ENCODE results near the gene TTLL7. TPM values are rescaled to one million over a fixed set of nuclear protein-coding genes. Genes with fewer than 3 reads are reported as not detected.

TTLL7 gene
- total RNA-seq, 1 donor from 2014 or later = 37.9 TPM

DNA sequence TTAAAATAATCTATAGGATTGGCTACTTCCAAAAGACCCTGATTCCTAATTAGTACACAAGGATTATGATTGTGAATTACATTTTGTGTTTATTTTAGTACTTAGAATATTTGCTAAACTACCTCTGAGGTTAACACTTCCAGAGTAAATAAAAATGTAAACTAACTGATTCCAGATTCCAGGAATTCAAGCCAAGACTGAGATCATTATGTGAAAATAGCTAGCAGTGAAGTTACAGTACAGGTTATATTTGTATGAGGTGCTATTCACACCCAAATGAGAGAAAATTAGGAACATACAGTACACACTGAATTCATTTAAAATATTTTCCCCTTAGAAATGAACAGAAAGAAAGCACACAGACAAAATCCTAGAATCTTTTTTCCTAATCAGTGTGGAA lies 28.8 kb downstream of the TTLL7 start:
- no peaks in the 10 kb centered on the region for H4K20me1 ChIP-seq (ENCODE audit: low read depth)
- Mint-ChIP-seq H3K4me1 (peaks cover 5% of the 10 kb centered on the region), H3K9me3 (no peaks in the 10 kb centered on the region), H3K36me3 (no peaks in the 10 kb centered on the region), H3K27me3 (ENCODE audit: insufficient read depth, low read depth) (no peaks in the 10 kb centered on the region), H3K4me3 (no peak overlapping the region), H3K27ac (no peak overlapping the region)
- H3K36me3 ChIP-seq = no peaks in the 10 kb centered on the region
- H3K9me3 ChIP-seq (ENCODE audit: low read depth) = no peaks in the 10 kb centered on the region
- no peak overlapping the region for H3K4me3 ChIP-seq
- no peaks in the 10 kb centered on the region for H3F3A ChIP-seq (ENCODE audit: low read depth)
- no peak overlapping the region for H2AFZ ChIP-seq (replicated peaks)
- DNase-seq (ENCODE audit: low spot score) = no peak
- H3K79me2 ChIP-seq (ENCODE audit: low read depth) = no peaks in the 10 kb centered on the region
- no peak overlapping the region for H3K27ac ChIP-seq
- H3K4me1 ChIP-seq = peaks cover 12% of the 10 kb centered on the region
- H3K9ac ChIP-seq = no peak overlapping the region
- no peak overlapping the region for H3K4me2 ChIP-seq
- H3K27me3 ChIP-seq = no peaks in the 10 kb centered on the region
- TF ChIP-seq, protein P1, sequence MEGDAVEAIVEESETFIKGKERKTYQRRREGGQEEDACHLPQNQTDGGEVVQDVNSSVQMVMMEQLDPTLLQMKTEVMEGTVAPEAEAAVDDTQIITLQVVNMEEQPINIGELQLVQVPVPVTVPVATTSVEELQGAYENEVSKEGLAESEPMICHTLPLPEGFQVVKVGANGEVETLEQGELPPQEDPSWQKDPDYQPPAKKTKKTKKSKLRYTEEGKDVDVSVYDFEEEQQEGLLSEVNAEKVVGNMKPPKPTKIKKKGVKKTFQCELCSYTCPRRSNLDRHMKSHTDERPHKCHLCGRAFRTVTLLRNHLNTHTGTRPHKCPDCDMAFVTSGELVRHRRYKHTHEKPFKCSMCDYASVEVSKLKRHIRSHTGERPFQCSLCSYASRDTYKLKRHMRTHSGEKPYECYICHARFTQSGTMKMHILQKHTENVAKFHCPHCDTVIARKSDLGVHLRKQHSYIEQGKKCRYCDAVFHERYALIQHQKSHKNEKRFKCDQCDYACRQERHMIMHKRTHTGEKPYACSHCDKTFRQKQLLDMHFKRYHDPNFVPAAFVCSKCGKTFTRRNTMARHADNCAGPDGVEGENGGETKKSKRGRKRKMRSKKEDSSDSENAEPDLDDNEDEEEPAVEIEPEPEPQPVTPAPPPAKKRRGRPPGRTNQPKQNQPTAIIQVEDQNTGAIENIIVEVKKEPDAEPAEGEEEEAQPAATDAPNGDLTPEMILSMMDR (IDR thresholded peaks at IDR 0.05) = no peak
- TF ChIP-seq EZH2phosphoT487 (IDR thresholded peaks at IDR 0.05) (no peak), EZH2 (IDR thresholded peaks at IDR 0.05) (no peak)

GRCh38 chr1:83967336-83967735 lies 31.6 kb downstream of the TTLL7 start:
- Histone ChIP-seq H3K4me3 (no peak overlapping the region), H3K9ac (no peak overlapping the region), H3K27ac (no peak overlapping the region), H3K4me2 (no peak overlapping the region), H3K36me3 (no peaks in the 10 kb centered on the region), H2AFZ (replicated peaks) (no peak overlapping the region), H3K27me3 (no peaks in the 10 kb centered on the region), H3K9me3 (ENCODE audit: low read depth) (no peaks in the 10 kb centered on the region), H4K20me1 (ENCODE audit: low read depth) (no peaks in the 10 kb centered on the region), H3K4me1 (peaks cover 12% of the 10 kb centered on the region), H3F3A (ENCODE audit: low read depth) (no peaks in the 10 kb centered on the region), H3K79me2 (ENCODE audit: low read depth) (no peaks in the 10 kb centered on the region)
- no peak overlapping the region for H3K4me3 Mint-ChIP-seq
- H3K9me3 Mint-ChIP-seq = no peaks in the 10 kb centered on the region
- no peak for DNase-seq (ENCODE audit: low spot score)
- TF ChIP-seq EZH2 (IDR thresholded peaks at IDR 0.05) (no peak), EZH2phosphoT487 (IDR thresholded peaks at IDR 0.05) (no peak)
- TF ChIP-seq, protein P1 (IDR thresholded peaks at IDR 0.05) = no peak
- H3K4me1 Mint-ChIP-seq = peaks cover 5% of the 10 kb centered on the region
- H3K36me3 Mint-ChIP-seq = no peaks in the 10 kb centered on the region
- H3K27me3 Mint-ChIP-seq (ENCODE audit: insufficient read depth, low read depth) = no peaks in the 10 kb centered on the region
- no peak overlapping the region for H3K27ac Mint-ChIP-seq

DNA sequence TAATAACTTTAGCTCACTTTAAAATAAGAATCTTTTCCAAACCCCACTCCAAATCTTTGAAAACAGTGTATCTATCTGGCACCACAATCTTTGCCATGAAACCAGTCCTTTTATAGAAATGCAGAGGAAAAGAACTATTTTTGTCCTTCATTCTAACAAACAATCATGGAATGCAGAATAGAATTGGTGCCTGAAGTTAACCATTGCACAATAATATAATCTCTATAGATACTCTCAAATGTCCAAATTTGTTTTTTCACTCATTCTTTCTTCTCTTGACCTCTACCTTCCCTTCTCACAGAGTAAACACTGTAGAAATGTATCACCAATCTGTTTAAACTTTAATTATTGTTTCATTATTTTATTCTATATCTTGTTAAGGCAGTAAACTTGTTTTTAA lies 34.8 kb downstream of the TTLL7 start:
- Histone ChIP-seq H3K9me3 (ENCODE audit: low read depth) (no peaks in the 10 kb centered on the region), H2AFZ (replicated peaks) (no peak overlapping the region), H3K9ac (no peak overlapping the region), H3K4me1 (no peaks in the 10 kb centered on the region), H3K79me2 (ENCODE audit: low read depth) (no peaks in the 10 kb centered on the region), H4K20me1 (ENCODE audit: low read depth) (no peaks in the 10 kb centered on the region), H3F3A (ENCODE audit: low read depth) (no peaks in the 10 kb centered on the region), H3K27ac (no peak overlapping the region), H3K4me3 (no peak overlapping the region), H3K36me3 (no peaks in the 10 kb centered on the region), H3K27me3 (no peaks in the 10 kb centered on the region), H3K4me2 (no peak overlapping the region)
- H3K36me3 Mint-ChIP-seq = no peaks in the 10 kb centered on the region
- no peaks in the 10 kb centered on the region for H3K9me3 Mint-ChIP-seq
- DNase-seq (ENCODE audit: low spot score) = no peak
- H3K4me1 Mint-ChIP-seq = no peaks in the 10 kb centered on the region
- H3K27ac Mint-ChIP-seq = no peak overlapping the region
- no peak overlapping the region for H3K4me3 Mint-ChIP-seq
- no peaks in the 10 kb centered on the region for H3K27me3 Mint-ChIP-seq (ENCODE audit: insufficient read depth, low read depth)
- TF ChIP-seq, protein P1 (IDR thresholded peaks at IDR 0.05) = no peak
- TF ChIP-seq EZH2phosphoT487 (IDR thresholded peaks at IDR 0.05) (no peak), EZH2 (IDR thresholded peaks at IDR 0.05) (no peak)
